ENCODE results near the gene ZNF581.

ZNF581 gene

DNA sequence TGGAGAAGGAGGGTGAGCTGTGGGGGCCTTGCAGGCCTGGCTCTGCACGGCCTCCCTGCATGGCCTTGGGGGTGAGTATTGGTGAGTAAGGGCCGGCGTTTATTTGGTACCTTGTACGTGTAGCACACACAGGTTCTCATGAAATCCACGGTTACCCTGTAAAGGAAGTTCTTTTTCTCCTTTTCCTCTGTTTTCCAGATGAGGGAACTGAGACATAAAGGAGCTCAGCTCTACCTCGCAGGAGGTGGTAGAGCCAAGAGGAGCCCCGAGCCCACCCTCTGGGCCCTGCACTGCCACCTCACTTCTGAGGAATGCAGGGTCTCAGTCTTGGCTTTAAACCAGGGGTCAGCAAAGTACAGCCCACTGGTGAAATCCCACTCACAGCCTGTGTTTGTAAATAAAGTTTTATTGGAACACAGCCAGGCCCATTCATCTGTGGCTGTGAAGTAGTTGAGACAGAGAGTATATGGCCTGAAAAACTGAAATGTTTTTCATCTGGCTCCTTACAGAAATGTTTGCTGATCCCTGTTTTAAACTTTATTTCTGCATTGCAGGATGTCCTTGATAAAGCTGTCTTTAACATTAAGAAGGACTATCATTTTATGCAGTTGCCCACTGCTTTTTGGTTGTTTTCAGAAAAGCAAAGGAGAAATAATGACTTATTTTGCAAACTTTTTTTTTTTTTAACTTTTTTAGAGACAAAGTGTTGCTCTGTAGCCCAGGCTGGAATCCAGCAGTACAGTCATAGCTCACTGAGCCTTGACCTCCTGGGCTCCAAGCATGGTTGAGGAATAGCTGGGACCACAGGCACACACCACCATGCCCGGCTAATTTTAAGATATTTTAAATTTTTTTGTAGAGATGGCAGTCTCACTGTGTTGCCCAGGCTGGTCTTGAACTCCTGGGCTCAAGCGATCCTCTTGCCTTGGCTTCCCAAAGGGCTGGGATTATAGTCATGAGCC lies 38.0 kb downstream of the ZNF581 start:
- no peak for DNase-seq

GRCh38 chr19:55683449-55684261 lies 40.2 kb downstream of the ZNF581 start:
- DNase-seq, result no peak

- DNase-seq, result no peak
Measured at GRCh38 chr19:55684946-55685681, 41.7 kb downstream of the ZNF581 start.

- no peak for DNase-seq
Measured at GRCh38 chr19:55685776-55686175, 42.3 kb downstream of the ZNF581 start.

GRCh38 chr19:55686311-55687050 lies 43.0 kb downstream of the ZNF581 start:
- no peak for DNase-seq

GRCh38 chr19:55687281-55688201 lies 44.1 kb downstream of the ZNF581 start:
- DNase-seq, result no peak

GRCh38 chr19:55688422-55689218 lies 45.2 kb downstream of the ZNF581 start:
- no peak for DNase-seq

- no peak for DNase-seq
Measured at GRCh38 chr19:55689411-55690108, 46.1 kb downstream of the ZNF581 start.

DNA sequence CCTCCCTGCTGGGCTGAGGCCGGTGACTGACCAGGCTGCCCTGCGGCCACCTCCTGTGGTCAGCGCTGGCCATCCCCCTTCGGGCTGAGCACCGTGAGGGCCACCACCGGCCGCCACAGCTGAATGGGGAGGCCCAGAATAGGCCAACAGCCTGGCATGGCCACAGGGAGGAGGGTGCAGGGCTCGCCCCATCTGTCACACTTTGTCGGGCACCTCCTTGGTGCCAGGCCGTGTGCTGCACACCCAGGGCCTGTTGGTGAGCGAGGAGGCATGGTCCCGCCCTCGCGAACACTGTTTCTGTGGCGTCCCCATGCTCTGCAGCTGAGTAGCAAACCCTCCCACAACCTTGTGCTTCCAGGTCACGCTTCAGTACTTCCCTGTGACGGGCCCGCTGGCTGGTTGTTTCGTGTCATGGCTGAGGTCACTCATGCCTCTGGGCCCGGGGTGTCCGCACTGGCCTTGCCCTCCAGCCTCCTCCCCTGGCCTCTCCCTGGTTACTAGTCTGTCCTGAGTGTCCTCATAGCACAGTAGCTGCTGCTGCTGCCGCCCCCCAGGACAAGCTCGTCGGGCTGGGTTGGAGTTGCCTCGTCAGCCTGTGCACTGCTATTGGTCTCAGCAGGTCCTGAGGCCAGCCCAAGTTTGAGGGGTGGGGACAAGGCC lies 46.8 kb downstream of the ZNF581 start:
- DNase-seq, result no peak

DNA sequence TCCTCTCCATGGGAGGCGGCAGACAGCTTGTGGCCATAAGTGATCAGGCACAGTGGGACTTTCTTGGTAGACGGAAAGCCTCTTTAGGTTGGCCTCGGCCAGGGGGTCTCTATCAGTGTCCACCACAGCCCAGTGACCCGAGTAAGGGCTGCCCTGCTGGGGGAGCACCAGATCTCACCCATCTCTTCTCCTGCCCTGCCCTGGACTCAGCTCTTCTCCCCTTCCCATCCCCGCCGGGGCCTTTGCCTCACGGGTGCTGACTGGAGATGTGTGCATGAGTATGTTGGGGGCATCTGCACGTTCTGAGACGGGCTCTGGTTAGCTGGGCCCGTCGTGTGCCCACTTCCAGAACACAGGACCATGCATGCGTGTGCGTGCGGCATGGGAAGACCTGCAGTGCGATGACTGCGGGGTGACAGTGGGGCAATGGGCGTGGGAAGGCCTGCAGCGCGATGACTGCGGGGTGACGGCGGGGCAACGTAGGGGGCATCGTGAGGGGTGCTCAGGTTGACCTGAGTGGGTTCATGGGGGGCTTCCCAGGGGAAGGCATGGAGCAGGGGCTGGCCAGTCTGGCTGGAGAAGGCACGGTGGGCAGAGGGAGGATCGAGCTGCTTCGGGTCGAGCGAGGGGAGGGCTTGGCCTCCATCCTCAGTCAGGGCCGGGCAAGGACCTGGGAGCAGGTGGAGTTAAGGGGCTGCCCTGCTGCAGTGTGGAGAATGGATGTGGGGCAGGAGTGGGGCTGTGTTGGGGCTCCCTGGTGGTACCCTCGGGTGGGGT lies 47.5 kb downstream of the ZNF581 start:
- no peak for DNase-seq

- no peak for DNase-seq
Measured at GRCh38 chr19:55691561-55692481, 48.4 kb downstream of the ZNF581 start.

DNA sequence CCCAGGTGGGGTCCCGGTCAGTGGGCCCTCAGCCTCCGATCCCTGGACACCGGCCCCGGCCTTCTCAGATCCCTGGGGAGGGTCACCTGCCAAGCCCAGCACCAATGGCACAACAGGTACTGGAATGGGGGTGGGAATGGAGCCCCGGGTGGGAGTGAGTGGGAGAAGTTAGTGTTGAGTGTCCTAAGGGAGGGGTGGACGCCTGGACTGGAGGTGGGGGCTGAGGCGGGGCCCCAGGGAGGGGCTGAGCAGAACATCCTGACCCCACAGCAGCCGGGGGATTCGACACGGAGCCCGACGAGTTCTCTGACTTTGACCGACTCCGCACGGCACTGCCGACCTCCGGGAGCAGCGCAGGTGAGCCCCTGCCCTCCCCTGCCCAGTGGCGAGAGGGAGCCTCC lies 49.2 kb downstream of the ZNF581 start:
- no peak for DNase-seq

GRCh38 chr19:55693336-55693974 lies 50.0 kb downstream of the ZNF581 start:
- DNase-seq, result no peak

GRCh38 chr19:55694241-55694655 lies 50.8 kb downstream of the ZNF581 start:
- DNase-seq, result no peak

DNA sequence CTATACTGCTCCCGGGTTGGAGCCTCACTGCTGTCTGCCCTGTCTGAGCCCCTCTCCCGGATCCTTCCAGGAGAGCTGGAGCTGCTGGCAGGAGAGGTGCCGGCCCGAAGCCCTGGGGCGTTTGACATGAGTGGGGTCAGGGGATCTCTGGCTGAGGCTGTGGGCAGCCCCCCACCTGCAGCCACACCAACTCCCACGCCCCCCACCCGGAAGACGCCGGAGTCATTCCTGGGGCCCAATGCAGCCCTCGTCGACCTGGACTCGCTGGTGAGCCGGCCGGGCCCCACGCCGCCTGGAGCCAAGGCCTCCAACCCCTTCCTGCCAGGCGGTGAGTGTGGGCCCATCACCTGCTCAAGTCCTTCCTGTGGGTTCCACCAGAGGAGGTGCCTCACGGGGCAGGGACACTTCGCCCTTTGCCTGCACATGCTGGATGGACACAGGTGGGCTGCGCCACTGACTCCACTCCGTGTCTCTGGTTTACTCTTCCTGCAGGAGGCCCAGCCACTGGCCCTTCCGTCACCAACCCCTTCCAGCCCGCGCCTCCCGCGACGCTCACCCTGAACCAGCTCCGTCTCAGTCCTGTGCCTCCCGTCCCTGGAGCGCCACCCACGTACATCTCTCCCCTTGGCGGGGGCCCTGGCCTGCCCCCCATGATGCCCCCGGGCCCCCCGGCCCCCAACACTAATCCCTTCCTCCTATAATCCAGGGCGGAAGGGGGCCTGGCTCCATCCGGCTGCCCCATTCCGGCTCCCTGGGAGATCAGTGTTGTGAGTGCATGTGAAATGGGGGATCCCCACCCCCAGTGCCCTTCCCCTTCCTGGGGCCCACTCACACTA lies 51.4 kb downstream of the ZNF581 start:
- DNase-seq, result no peak
